Neural cell (in vitro differentiated cells): ENCODE results near the gene MAST4. TPM values are rescaled to one million over a fixed set of nuclear protein-coding genes. Genes with fewer than 3 reads are reported as not detected.

Experiments
- H2AFZ ChIP-seq: fragments of 200-600, 300-800 bp; sonication (generic), shearing (Covaris generic); 2 replicates; pipeline ENCODE4 v1.6.0; 2014; ENCODE audit warnings: low read depth, mild to moderate bottlenecking, antibody characterized with exemption, low read length, moderate library complexity
- H3F3A ChIP-seq: fragments of 200-600 bp; shearing (Covaris generic); 2 replicates; pipeline ENCODE4 v1.6.1; 2016; ENCODE audit warnings: mild to moderate bottlenecking, moderate library complexity, mixed read lengths, antibody characterized with exemption, low read length; ENCODE audit not compliant: insufficient read depth, poor library complexity, severe bottlenecking
- H3K27ac ChIP-seq: fragments of 200-600, 300-800 bp; sonication (generic), shearing (Covaris generic); 2 replicates; pipeline ENCODE4 v1.5.1; 2014; ENCODE audit warnings: mild to moderate bottlenecking, low read length, moderate library complexity
- H3K27me3 ChIP-seq: fragments of 300-800, 200-600 bp; sonication (generic), shearing (Covaris generic); 2 replicates; pipeline ENCODE4 v1.6.0; 2014; ENCODE audit warnings: mild to moderate bottlenecking, low read depth, low read length, moderate library complexity; ENCODE audit not compliant: insufficient read depth
- H3K36me3 ChIP-seq: fragments of 300-800, 200-600 bp; sonication (generic), shearing (Covaris generic); 2 replicates; pipeline ENCODE4 v1.5.1; 2014; ENCODE audit warnings: mild to moderate bottlenecking, antibody characterized with exemption, low read length, moderate library complexity; ENCODE audit not compliant: insufficient read depth
- H3K4me2 ChIP-seq: fragments of 300-800, 200-600 bp; sonication (generic), shearing (Covaris generic); 2 replicates; pipeline ENCODE4 v1.6.0; 2014; ENCODE audit warnings: mild to moderate bottlenecking, low read length
- H3K4me3 ChIP-seq: fragments of 300-800, 200-600 bp; sonication (generic), shearing (Covaris generic); 2 replicates; pipeline ENCODE4 v1.5.1; 2014; ENCODE audit warnings: mild to moderate bottlenecking, low read length, moderate library complexity
- H3K79me2 ChIP-seq: fragments of 200-600 bp; shearing (Covaris generic); replicated peaks from 2 replicates; pipeline ENCODE4 v1.6.0; 2014; ENCODE audit warnings: mild to moderate bottlenecking, low read length, moderate library complexity; ENCODE audit not compliant: insufficient read depth
- H3K9ac ChIP-seq: fragments of 300-800, 200-600 bp; sonication (generic), shearing (Covaris generic); 2 replicates; pipeline ENCODE4 v1.6.1; 2016; ENCODE audit warnings: mild to moderate bottlenecking, low read length, mixed read lengths
- H3K9me2 ChIP-seq: fragments of 200-600 bp; shearing (Covaris generic); 2 replicates; pipeline ENCODE4 v1.6.1; 2016; ENCODE audit warnings: mild to moderate bottlenecking, low read length, mixed read lengths; ENCODE audit not compliant: insufficient read depth
- H3K9me3 ChIP-seq: fragments of 200-600, 300-800 bp; sonication (generic), shearing (Covaris generic); 2 replicates; pipeline ENCODE4 v1.6.1; 2016; ENCODE audit warnings: mild to moderate bottlenecking, mixed run types, low read length, moderate library complexity, mixed read lengths
- H4K20me1 ChIP-seq: fragments of 200-600 bp; shearing (Covaris generic); 2 replicates; pipeline ENCODE4 v1.6.1; 2016; ENCODE audit warnings: mild to moderate bottlenecking, mixed run types; ENCODE audit not compliant: insufficient read depth
- EP300 ChIP-seq: fragments of 450-650 bp; conservative IDR thresholded peaks from 2 replicates; pipeline ENCODE4 v1.6.1; 2014; ENCODE audit warnings: antibody characterized with exemption, mild to moderate bottlenecking, moderate library complexity; ENCODE audit not compliant: poor library complexity, severe bottlenecking
- EZH2 ChIP-seq: fragments of 200-600, 300-800 bp; shearing (Covaris generic), sonication (generic); IDR thresholded peaks from 2 replicates; pipeline ENCODE4 v1.6.1; 2014; ENCODE audit warnings: antibody characterized with exemption, low read length, borderline replicate concordance, mild to moderate bottlenecking; ENCODE audit not compliant: insufficient read depth, poor library complexity, severe bottlenecking
- MXI1 ChIP-seq: fragments of 450-650 bp; conservative IDR thresholded peaks from 2 replicates; pipeline ENCODE4 v1.6.1; 2014; ENCODE audit warnings: antibody characterized with exemption, mild to moderate bottlenecking; ENCODE audit not compliant: poor library complexity, severe bottlenecking
- POLR2AphosphoS5 ChIP-seq: IDR thresholded peaks from 2 replicates; pipeline ENCODE4 v1.6.1; 2012
- RAD21 ChIP-seq: fragments of 450-650 bp; conservative IDR thresholded peaks from 2 replicates; pipeline ENCODE4 v1.6.1; 2014; ENCODE audit warnings: antibody characterized with exemption, mild to moderate bottlenecking, moderate library complexity
- REST ChIP-seq: IDR thresholded peaks from 2 replicates; pipeline ENCODE4 v1.6.1; 2012; ENCODE audit warnings: borderline replicate concordance
- SMC3 ChIP-seq: fragments of 450-650 bp; conservative IDR thresholded peaks from 2 replicates; pipeline ENCODE4 v1.6.1; 2014; ENCODE audit warnings: antibody characterized with exemption, mild to moderate bottlenecking, moderate library complexity; ENCODE audit not compliant: poor library complexity
- TAF1 ChIP-seq: IDR thresholded peaks from 2 replicates; pipeline ENCODE4 v1.6.1; 2012; ENCODE audit warnings: low read depth
- polyA plus RNA-seq: library from polyadenylated mRNA; depleted of rRNA; stranded (reverse); fragments of >200 nt; gene quantifications from 2 replicates; pipeline ENCODE4 v1.2.3, GENCODE V29; 2014
- TF ChIP-seq, protein P1 (sequence below): fragments of 450-650 bp; IDR thresholded peaks from 2 replicates; pipeline ENCODE4 v1.5.1; 2014; ENCODE audit warnings: antibody characterized with exemption, mild to moderate bottlenecking, moderate library complexity; ENCODE audit not compliant: poor library complexity, severe bottlenecking

Gene MAST4
- polyA plus RNA-seq, 1 donor from 2014 or later: 2.3 TPM

DNA sequence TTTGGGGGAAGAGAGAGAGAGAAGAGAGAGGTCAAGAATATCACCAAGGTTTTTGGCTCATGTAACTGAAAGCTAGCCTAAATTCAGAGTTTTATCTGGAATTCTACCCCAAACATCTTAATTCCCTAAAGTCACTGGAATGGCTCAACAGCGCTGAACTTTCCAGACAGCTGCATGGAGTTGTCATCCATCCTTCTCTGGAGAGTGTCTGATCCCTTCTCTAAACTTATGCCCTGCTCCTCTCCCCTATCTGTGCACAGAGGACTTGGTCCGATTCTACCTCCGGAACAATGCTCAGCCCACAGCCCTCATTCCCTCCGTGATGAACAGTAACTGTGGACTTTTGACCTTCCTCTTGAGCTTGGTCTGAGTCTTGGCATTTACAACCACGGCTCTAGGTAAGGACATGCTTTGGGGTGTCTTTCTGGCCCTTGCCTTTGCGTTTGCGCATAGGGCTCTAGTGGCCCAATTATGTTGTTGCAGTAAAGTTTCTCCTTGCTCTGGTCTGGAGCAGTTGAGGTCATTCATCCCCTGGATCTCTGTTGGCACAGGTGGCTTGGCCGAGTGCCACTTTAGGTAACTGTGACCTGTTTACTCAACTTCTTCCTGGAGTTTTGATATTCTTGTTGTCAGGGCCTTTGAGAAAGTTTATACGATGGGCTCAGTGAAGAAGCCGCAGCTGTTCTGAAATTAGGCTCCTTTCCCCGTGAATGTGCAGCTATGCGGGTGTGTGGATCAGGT, 618.7 kb downstream of the MAST4 start:
- Histone ChIP-seq H3K9me2 (no peaks in the 10 kb centered on the region), H2AFZ (no peak overlapping the region), H3K36me3 (no peaks in the 10 kb centered on the region), H3K27me3 (no peaks in the 10 kb centered on the region), H4K20me1 (no peaks in the 10 kb centered on the region), H3F3A (no peaks in the 10 kb centered on the region), H3K27ac (no peak overlapping the region), H3K4me2 (no peak overlapping the region), H3K4me3 (no peak overlapping the region), H3K9me3 (no peaks in the 10 kb centered on the region), H3K79me2 (no peaks in the 10 kb centered on the region), H3K9ac (no peak overlapping the region)
- TF ChIP-seq REST: no peak
- TF ChIP-seq POLR2AphosphoS5: no peak
- TF ChIP-seq EZH2: no peak
- TF ChIP-seq, protein P1, sequence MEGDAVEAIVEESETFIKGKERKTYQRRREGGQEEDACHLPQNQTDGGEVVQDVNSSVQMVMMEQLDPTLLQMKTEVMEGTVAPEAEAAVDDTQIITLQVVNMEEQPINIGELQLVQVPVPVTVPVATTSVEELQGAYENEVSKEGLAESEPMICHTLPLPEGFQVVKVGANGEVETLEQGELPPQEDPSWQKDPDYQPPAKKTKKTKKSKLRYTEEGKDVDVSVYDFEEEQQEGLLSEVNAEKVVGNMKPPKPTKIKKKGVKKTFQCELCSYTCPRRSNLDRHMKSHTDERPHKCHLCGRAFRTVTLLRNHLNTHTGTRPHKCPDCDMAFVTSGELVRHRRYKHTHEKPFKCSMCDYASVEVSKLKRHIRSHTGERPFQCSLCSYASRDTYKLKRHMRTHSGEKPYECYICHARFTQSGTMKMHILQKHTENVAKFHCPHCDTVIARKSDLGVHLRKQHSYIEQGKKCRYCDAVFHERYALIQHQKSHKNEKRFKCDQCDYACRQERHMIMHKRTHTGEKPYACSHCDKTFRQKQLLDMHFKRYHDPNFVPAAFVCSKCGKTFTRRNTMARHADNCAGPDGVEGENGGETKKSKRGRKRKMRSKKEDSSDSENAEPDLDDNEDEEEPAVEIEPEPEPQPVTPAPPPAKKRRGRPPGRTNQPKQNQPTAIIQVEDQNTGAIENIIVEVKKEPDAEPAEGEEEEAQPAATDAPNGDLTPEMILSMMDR: no peak
- TF ChIP-seq SMC3: no peak
- no peak for TF ChIP-seq TAF1
- no peak for TF ChIP-seq EP300
- TF ChIP-seq RAD21: no peak
- TF ChIP-seq MXI1: no peak

- H3K27ac ChIP-seq: no peak overlapping the region
These were observed 619.6 kb downstream of the MAST4 start for GRCh38 chr5:67215519-67216471.

More at GRCh38 chr5:67215519-67216471, 619.6 kb downstream of the MAST4 start:
- Histone ChIP-seq H3K9me2 (no peaks in the 10 kb centered on the region), H3K4me3 (no peak overlapping the region), H3K4me2 (no peak overlapping the region), H3K9me3 (no peaks in the 10 kb centered on the region), H3K36me3 (no peaks in the 10 kb centered on the region), H3K9ac (no peak overlapping the region), H2AFZ (no peak overlapping the region), H3K79me2 (no peaks in the 10 kb centered on the region), H4K20me1 (no peaks in the 10 kb centered on the region), H3F3A (no peaks in the 10 kb centered on the region), H3K27me3 (no peaks in the 10 kb centered on the region)
- TF ChIP-seq MXI1 (no peak), EZH2 (no peak), SMC3 (no peak), RAD21 (no peak), POLR2AphosphoS5 (no peak), REST (no peak), EP300 (no peak), TAF1 (no peak)
- TF ChIP-seq, protein P1: no peak
